Keratinocyte (primary cell): ENCODE measurements around the gene NPAS3. TPM values are rescaled to one million over a fixed set of nuclear protein-coding genes. Genes with fewer than 3 reads are reported as not detected.

Experiments used
- DNase-seq: peaks from one replicate; pipeline ENCODE4 v3.0.0-alpha.2; 2011; ENCODE audit warnings: low read depth, missing footprints, low spot score
- FAIRE-seq: peaks from 2 replicates; lab custom pipeline; 2011; peaks lifted over from hg19 to GRCh38; lab: Jason Lieb, UNC
- H2AFZ ChIP-seq: 2 replicates; pipeline ENCODE4 v1.6.0; 2012; ENCODE audit warnings: low read length, control low read depth, inconsistent platforms; ENCODE audit not compliant: control insufficient read depth
- H3K27ac ChIP-seq: 2 replicates; pipeline ENCODE4 v1.5.1; 2011; ENCODE audit warnings: low read length; ENCODE audit not compliant: control insufficient read depth, insufficient read depth
- H3K27me3 ChIP-seq: 3 replicates; pipeline ENCODE4 v1.6.0; 2011; ENCODE audit warnings: low read length; ENCODE audit not compliant: control insufficient read depth, insufficient read depth; ENCODE audit errors: extremely low read depth
- H3K36me3 ChIP-seq, 2 experiments: 2 replicates in 1 of 2; 3 replicates in 1 of 2; pipeline ENCODE4 v1.5.1; 2011; ENCODE audit warnings: low read length in 2 of 2, mild to moderate bottlenecking in 1 of 2; ENCODE audit not compliant: control insufficient read depth in 2 of 2, insufficient read depth in 2 of 2; ENCODE audit errors: extremely low read depth in 1 of 2
- H3K4me1 ChIP-seq: 3 replicates; pipeline ENCODE4 v1.5.1; 2011; ENCODE audit warnings: low read length; ENCODE audit not compliant: control insufficient read depth, insufficient read depth; ENCODE audit errors: extremely low read depth
- H3K4me2 ChIP-seq: 3 replicates; pipeline ENCODE4 v1.6.0; 2011; ENCODE audit warnings: low read depth, low read length; ENCODE audit not compliant: control insufficient read depth, insufficient read depth; ENCODE audit errors: extremely low read depth
- H3K4me3 ChIP-seq, 3 experiments: fragments of 200-600 bp in 1 of 3; sonication (generic) in 1 of 3; 2 replicates in 2 of 3; 3 replicates in 1 of 3; pipeline ENCODE4 v1.5.1; 2011 to 2016; ENCODE audit warnings: low read length in 3 of 3, mild to moderate bottlenecking in 3 of 3, control low read depth in 2 of 3, inconsistent platforms in 1 of 3, low read depth in 1 of 3, mixed read lengths in 1 of 3, mixed run types in 1 of 3, moderate library complexity in 1 of 3; ENCODE audit not compliant: control insufficient read depth in 2 of 3, insufficient read depth in 2 of 3; ENCODE audit errors: extremely low read depth in 1 of 3
- H3K79me2 ChIP-seq: 2 replicates; pipeline ENCODE4 v1.6.0; 2012; ENCODE audit warnings: low read length; ENCODE audit not compliant: control insufficient read depth, insufficient read depth
- H3K9ac ChIP-seq: 3 replicates; pipeline ENCODE4 v1.6.0; 2011; ENCODE audit warnings: low read length; ENCODE audit not compliant: control insufficient read depth, insufficient read depth; ENCODE audit errors: extremely low read depth
- H3K9me1 ChIP-seq: 3 replicates; pipeline ENCODE4 v1.6.0; 2011; ENCODE audit warnings: low read length; ENCODE audit not compliant: control insufficient read depth, insufficient read depth; ENCODE audit errors: extremely low read depth
- H3K9me3 ChIP-seq: 2 replicates; pipeline ENCODE4 v1.5.1; 2012; ENCODE audit warnings: low read depth, low read length; ENCODE audit not compliant: control insufficient read depth
- H4K20me1 ChIP-seq: 3 replicates; pipeline ENCODE4 v1.6.0; 2011; ENCODE audit warnings: low read length; ENCODE audit not compliant: control insufficient read depth, insufficient read depth; ENCODE audit errors: extremely low read depth
- EZH2 ChIP-seq: IDR thresholded peaks from one replicate; pipeline ENCODE4 v1.6.1; 2012; ENCODE audit warnings: inconsistent platforms, mild to moderate bottlenecking, low read length, moderate library complexity
- dilution Hi-C: fragments of 300-500 bp; cut with MboI; formaldehyde crosslinking; loops from one replicate; pipeline ENCODE4 v1.7.0; 2020; ENCODE audit warnings: low sequenced_read_pairs; ENCODE audit not compliant: extremely low pct_ligation_motif_present
- polyA plus RNA-seq, 5 experiments: library from polyadenylated mRNA; depleted of rRNA in 3 of 5; stranded (reverse) in 3 of 5; stranded (forward) in 1 of 5; unstranded in 1 of 5; fragments of >200 nt; gene quantifications; 1 replicate in 1 of 5; 2 replicates in 3 of 5; 3 replicates in 1 of 5; pipeline versions ENCODE4 v1.2.1 to v1.2.3, GENCODE V29; 2011 to 2012; ENCODE audit warnings: missing spikeins in 2 of 5, low read depth in 1 of 5, low replicate concordance in 1 of 5
- TF ChIP-seq, protein P1 (sequence below), 3 experiments: IDR thresholded peaks in 1 of 3; conservative IDR thresholded peaks in 1 of 3; optimal IDR thresholded peaks in 1 of 3; 2 replicates in 2 of 3; 3 replicates in 1 of 3; pipeline versions ENCODE3 to v1.5.1; 2011; ENCODE audit warnings: low read length in 3 of 3, mild to moderate bottlenecking in 3 of 3, moderate library complexity in 2 of 3, control low read depth in 1 of 3, inconsistent platforms in 1 of 3; ENCODE audit not compliant: insufficient read depth in 2 of 3; ENCODE audit errors: extremely low read depth in 1 of 3

The NPAS3 gene
- polyA plus RNA-seq, 1 donor (not counting 4 experiments of a cell fraction or from before 2014, with no cell fraction given) = 0.07 TPM

DNA sequence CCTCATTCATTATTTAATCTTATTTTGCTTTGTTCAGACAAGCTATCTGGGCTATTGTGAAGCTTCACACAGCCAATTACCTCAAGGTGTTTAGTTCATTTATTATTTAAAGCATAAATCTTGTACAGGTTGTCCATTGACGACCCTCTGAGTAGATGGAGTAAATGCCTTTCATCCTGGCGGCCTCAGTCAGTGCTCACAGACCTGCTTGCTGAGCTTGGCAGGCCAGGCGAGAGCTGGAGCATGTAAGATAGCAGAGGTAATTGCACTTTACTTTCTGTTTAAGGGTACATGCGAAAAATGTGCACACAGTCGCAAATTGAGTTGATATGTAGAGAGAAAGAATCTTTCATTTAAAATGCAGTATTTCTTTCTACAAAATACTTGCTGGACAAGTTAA lies 224.4 kb downstream of the NPAS3 start:
- no peaks in the 10 kb centered on the region for H3K4me1 ChIP-seq
- no peak overlapping the region for H3K4me3 ChIP-seq
- H3K27me3 ChIP-seq = no peaks in the 10 kb centered on the region
- H3K36me3 ChIP-seq = no peaks in the 10 kb centered on the region
- no peak overlapping the region for H3K9ac ChIP-seq
- dilution Hi-C loops = no loop called here
- no peak overlapping the region for H3K4me2 ChIP-seq
- H3K79me2 ChIP-seq = no peaks in the 10 kb centered on the region
- H2AFZ ChIP-seq = no peak overlapping the region
- no peaks in the 10 kb centered on the region for H4K20me1 ChIP-seq
- H3K27ac ChIP-seq = no peak overlapping the region
- H3K9me3 ChIP-seq = no peaks in the 10 kb centered on the region
- DNase-seq (no peak), FAIRE-seq (no peak)
- TF ChIP-seq, protein P1, sequence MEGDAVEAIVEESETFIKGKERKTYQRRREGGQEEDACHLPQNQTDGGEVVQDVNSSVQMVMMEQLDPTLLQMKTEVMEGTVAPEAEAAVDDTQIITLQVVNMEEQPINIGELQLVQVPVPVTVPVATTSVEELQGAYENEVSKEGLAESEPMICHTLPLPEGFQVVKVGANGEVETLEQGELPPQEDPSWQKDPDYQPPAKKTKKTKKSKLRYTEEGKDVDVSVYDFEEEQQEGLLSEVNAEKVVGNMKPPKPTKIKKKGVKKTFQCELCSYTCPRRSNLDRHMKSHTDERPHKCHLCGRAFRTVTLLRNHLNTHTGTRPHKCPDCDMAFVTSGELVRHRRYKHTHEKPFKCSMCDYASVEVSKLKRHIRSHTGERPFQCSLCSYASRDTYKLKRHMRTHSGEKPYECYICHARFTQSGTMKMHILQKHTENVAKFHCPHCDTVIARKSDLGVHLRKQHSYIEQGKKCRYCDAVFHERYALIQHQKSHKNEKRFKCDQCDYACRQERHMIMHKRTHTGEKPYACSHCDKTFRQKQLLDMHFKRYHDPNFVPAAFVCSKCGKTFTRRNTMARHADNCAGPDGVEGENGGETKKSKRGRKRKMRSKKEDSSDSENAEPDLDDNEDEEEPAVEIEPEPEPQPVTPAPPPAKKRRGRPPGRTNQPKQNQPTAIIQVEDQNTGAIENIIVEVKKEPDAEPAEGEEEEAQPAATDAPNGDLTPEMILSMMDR (optimal IDR thresholded peaks at IDR 0.05 in 1 of 3, IDR thresholded peaks at IDR 0.05 in 1 of 3, conservative IDR thresholded peaks at IDR 0.05 in 1 of 3; ENCODE audit: extremely low read depth in 1 of 3, insufficient read depth in 2 of 3, low read length in 3 of 3) = no peak
- TF ChIP-seq EZH2 = no peak
- no peaks in the 10 kb centered on the region for H3K9me1 ChIP-seq

DNA sequence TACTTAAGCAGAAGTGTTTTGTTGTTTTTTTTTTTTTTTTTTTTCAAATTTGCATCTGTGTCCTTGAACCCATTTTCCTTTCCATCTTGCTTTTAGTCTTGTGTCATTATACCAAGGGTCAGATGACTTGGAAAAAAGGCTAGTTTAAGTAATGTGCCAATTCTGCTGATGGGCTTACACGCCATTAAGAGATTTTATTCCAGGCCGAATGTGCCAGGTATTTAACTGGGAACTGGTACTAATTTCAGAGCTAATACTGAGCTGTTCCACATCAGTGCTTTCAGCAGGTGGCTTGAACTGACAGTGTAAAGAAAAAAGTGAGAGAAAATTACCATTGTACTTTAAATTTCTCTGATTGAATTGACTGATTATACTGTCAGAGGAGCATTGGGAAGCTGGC lies 224.9 kb downstream of the NPAS3 start:
- Histone ChIP-seq H4K20me1 (no peaks in the 10 kb centered on the region), H3K4me2 (no peak overlapping the region), H3K9me1 (no peaks in the 10 kb centered on the region), H3K36me3 (no peaks in the 10 kb centered on the region), H2AFZ (no peak overlapping the region), H3K4me3 (no peak overlapping the region), H3K27ac (no peak overlapping the region), H3K9ac (no peak overlapping the region), H3K79me2 (no peaks in the 10 kb centered on the region), H3K27me3 (no peaks in the 10 kb centered on the region), H3K4me1 (no peaks in the 10 kb centered on the region), H3K9me3 (no peaks in the 10 kb centered on the region)
- no peak for DNase-seq
- dilution Hi-C loops = no loop called here
- no peak for FAIRE-seq
- no peak for TF ChIP-seq EZH2
- TF ChIP-seq, protein P1 (optimal IDR thresholded peaks at IDR 0.05 in 1 of 3, IDR thresholded peaks at IDR 0.05 in 1 of 3, conservative IDR thresholded peaks at IDR 0.05 in 1 of 3; ENCODE audit: extremely low read depth in 1 of 3, insufficient read depth in 2 of 3, low read length in 3 of 3) = no peak
